H9 (cell line): ENCODE measurements around the gene CPT2. TPM values are rescaled to one million over a fixed set of nuclear protein-coding genes. Genes with fewer than 3 reads are reported as not detected.

Experiments
- DNase-seq: peaks from one replicate; pipeline ENCODE4 v3.0.0-alpha.2; 2017
- H2AFZ ChIP-seq: one replicate; pipeline ENCODE4 v1.6.1; 2013; ENCODE audit warnings: mild to moderate bottlenecking, low read length, control low read depth, moderate library complexity
- H2AK5ac ChIP-seq: 2 replicates; pipeline ENCODE4 v1.6.1; 2013; ENCODE audit warnings: low read length, control low read depth, mixed read lengths; ENCODE audit not compliant: insufficient read length
- H2BK120ac ChIP-seq: one replicate; pipeline ENCODE4 v1.6.1; 2013; ENCODE audit warnings: low read depth, mild to moderate bottlenecking, low read length, control low read depth, inconsistent platforms; ENCODE audit not compliant: poor library complexity, severe bottlenecking
- H2BK12ac ChIP-seq: 2 replicates; pipeline ENCODE4 v1.6.1; 2013; ENCODE audit warnings: low read length, control low read depth, mixed read lengths, low read depth; ENCODE audit not compliant: insufficient read length
- H2BK15ac ChIP-seq: 2 replicates; pipeline ENCODE4 v1.6.1; 2013; ENCODE audit warnings: low read depth, low read length, control low read depth
- H2BK20ac ChIP-seq: one replicate; pipeline ENCODE4 v1.6.1; 2013; ENCODE audit warnings: low read depth, mild to moderate bottlenecking, low read length, control low read depth, inconsistent platforms; ENCODE audit not compliant: poor library complexity, severe bottlenecking
- H2BK5ac ChIP-seq: 2 replicates; pipeline ENCODE4 v1.6.1; 2013; ENCODE audit warnings: low read length, control low read depth, mixed read lengths; ENCODE audit not compliant: insufficient read length
- H3K14ac ChIP-seq: 2 replicates; pipeline ENCODE4 v1.6.1; 2013; ENCODE audit warnings: low read length, control low read depth; ENCODE audit not compliant: insufficient read depth
- H3K18ac ChIP-seq: 2 replicates; pipeline ENCODE4 v1.6.1; 2013; ENCODE audit warnings: low read depth, mild to moderate bottlenecking, mixed read lengths, low read length, control low read depth; ENCODE audit not compliant: insufficient read length
- H3K23ac ChIP-seq: 2 replicates; pipeline ENCODE4 v1.6.1; 2013; ENCODE audit warnings: low read length, control low read depth, mixed read lengths, low read depth; ENCODE audit not compliant: insufficient read length
- H3K23me2 ChIP-seq: 2 replicates; pipeline ENCODE4 v1.6.1; 2013; ENCODE audit warnings: low read depth, mild to moderate bottlenecking, mixed read lengths, low read length, control low read depth; ENCODE audit not compliant: insufficient read length, poor library complexity, severe bottlenecking
- H3K27ac ChIP-seq: 2 replicates; pipeline ENCODE4 v1.5.1; 2013; ENCODE audit warnings: low read length, control low read depth, mixed read lengths, low read depth; ENCODE audit not compliant: insufficient read length
- H3K27me3 ChIP-seq: 2 replicates; pipeline ENCODE4 v1.6.1; 2013; ENCODE audit warnings: low read length, control low read depth, inconsistent platforms; ENCODE audit not compliant: insufficient read depth
- H3K4ac ChIP-seq: 2 replicates; pipeline ENCODE4 v1.6.1; 2013; ENCODE audit warnings: low read depth, mild to moderate bottlenecking, control low read depth, inconsistent platforms, low read length, moderate library complexity
- H3K4me1 ChIP-seq: 2 replicates; pipeline ENCODE4 v1.6.1; 2013; ENCODE audit warnings: low read length, control low read depth, inconsistent platforms; ENCODE audit not compliant: insufficient read depth
- H3K4me2 ChIP-seq: 2 replicates; pipeline ENCODE4 v1.6.1; 2013; ENCODE audit warnings: low read length, control low read depth, mixed read lengths; ENCODE audit not compliant: insufficient read length, insufficient read depth
- H3K56ac ChIP-seq: 2 replicates; pipeline ENCODE4 v1.6.1; 2013; ENCODE audit warnings: low read depth, mild to moderate bottlenecking, mixed read lengths, low read length, control low read depth; ENCODE audit not compliant: insufficient read length
- H3K79me1 ChIP-seq: 2 replicates; pipeline ENCODE4 v1.6.1; 2013; ENCODE audit warnings: low read depth, mild to moderate bottlenecking, moderate library complexity, low read length, control low read depth, inconsistent platforms; ENCODE audit not compliant: insufficient read depth, poor library complexity, severe bottlenecking
- H3K79me2 ChIP-seq: 2 replicates; pipeline ENCODE4 v1.6.1; 2013; ENCODE audit warnings: low read length, control low read depth, inconsistent platforms; ENCODE audit not compliant: insufficient read depth
- H3K9ac ChIP-seq: 2 replicates; pipeline ENCODE4 v1.6.1; 2013; ENCODE audit warnings: low read length, control low read depth, mixed read lengths; ENCODE audit not compliant: insufficient read length; ENCODE audit errors: extremely low read depth
- H3K9me3 ChIP-seq: one replicate; pipeline ENCODE4 v1.6.1; 2013; ENCODE audit warnings: low read depth, low read length, inconsistent platforms; ENCODE audit not compliant: control insufficient read depth
- H3T11ph ChIP-seq: one replicate; pipeline ENCODE4 v1.6.1; 2013; ENCODE audit warnings: mild to moderate bottlenecking, low read length, control low read depth, inconsistent platforms
- H4K20me1 ChIP-seq: one replicate; pipeline ENCODE4 v1.6.1; 2013; ENCODE audit not compliant: control insufficient read depth, insufficient read length, insufficient read depth
- H4K5ac ChIP-seq: 2 replicates; pipeline ENCODE4 v1.6.1; 2013; ENCODE audit warnings: low read depth, mild to moderate bottlenecking, mixed read lengths, low read length, control low read depth; ENCODE audit not compliant: insufficient read length
- H4K8ac ChIP-seq: replicated peaks from 2 replicates; pipeline ENCODE4 v1.6.1; 2013; ENCODE audit warnings: low read length, control low read depth, mixed read lengths, low read depth; ENCODE audit not compliant: insufficient read length
- H4K91ac ChIP-seq: 2 replicates; pipeline ENCODE4 v1.6.1; 2013; ENCODE audit warnings: low read depth, mild to moderate bottlenecking, moderate library complexity, mixed read lengths, low read length, control low read depth; ENCODE audit not compliant: insufficient read length
- H3K27ac Mint-ChIP-seq, 3 experiments: 2 replicates in 2 of 3; 3 replicates in 1 of 3; pipeline ENCODE4 v1.8.0; 2020 to 2021; ENCODE audit warnings: mixed read lengths in 3 of 3, mild to moderate bottlenecking in 1 of 3, moderate library complexity in 1 of 3
- H3K27me3 Mint-ChIP-seq: 2 replicates; pipeline ENCODE4 v1.8.0; 2021; ENCODE audit warnings: low read depth, mild to moderate bottlenecking, moderate library complexity, mixed read lengths
- H3K36me3 Mint-ChIP-seq, 3 experiments: 2 replicates in 2 of 3; 3 replicates in 1 of 3; pipeline ENCODE4 v1.8.0; 2020 to 2021; ENCODE audit warnings: low read depth in 3 of 3, mixed read lengths in 3 of 3; ENCODE audit not compliant: insufficient read depth in 1 of 3
- H3K4me1 Mint-ChIP-seq, 2 experiments: 2 replicates each; pipeline ENCODE4 v1.8.0; 2020; ENCODE audit warnings: mixed read lengths in 2 of 2
- H3K4me3 Mint-ChIP-seq, 2 experiments: 2 replicates in 1 of 2; 3 replicates in 1 of 2; pipeline ENCODE4 v1.8.0; 2020 to 2021; ENCODE audit warnings: mild to moderate bottlenecking in 2 of 2, mixed read lengths in 2 of 2, moderate library complexity in 1 of 2
- H3K9me3 Mint-ChIP-seq, 2 experiments: 2 replicates in 1 of 2; 3 replicates in 1 of 2; pipeline ENCODE4 v1.8.0; 2020; ENCODE audit warnings: mild to moderate bottlenecking in 2 of 2, mixed read lengths in 2 of 2, moderate library complexity in 1 of 2
- WGBS: extraction: QIAGEN DNeasy Blood & Tissue Kit; methylation state at CpG from one replicate; pipeline ENCODE4 v1.1.7; 2013; ENCODE audit warnings: missing lambda C conversion rate, low lambda C conversion rate, mixed read lengths; ENCODE audit not compliant: insufficient read length; ENCODE audit errors: extremely low coverage; 5-methylcytosine and 5-hydroxymethylcytosine counted together
- total RNA-seq: library from RNA; stranded (reverse); gene quantifications from 2 replicates; pipeline ENCODE4 v1.2.1, GENCODE V29; 2021
- TF ChIP-seq, protein P1 (sequence below): fragments of 200-600 bp; sonication (generic); conservative IDR thresholded peaks from 3 replicates; pipeline ENCODE4 v1.8.0; 2021; ENCODE audit warnings: antibody characterized with exemption, mild to moderate bottlenecking

Gene CPT2
- total RNA-seq, 1 experiment from 2014 or later = 33.2 TPM

DNA sequence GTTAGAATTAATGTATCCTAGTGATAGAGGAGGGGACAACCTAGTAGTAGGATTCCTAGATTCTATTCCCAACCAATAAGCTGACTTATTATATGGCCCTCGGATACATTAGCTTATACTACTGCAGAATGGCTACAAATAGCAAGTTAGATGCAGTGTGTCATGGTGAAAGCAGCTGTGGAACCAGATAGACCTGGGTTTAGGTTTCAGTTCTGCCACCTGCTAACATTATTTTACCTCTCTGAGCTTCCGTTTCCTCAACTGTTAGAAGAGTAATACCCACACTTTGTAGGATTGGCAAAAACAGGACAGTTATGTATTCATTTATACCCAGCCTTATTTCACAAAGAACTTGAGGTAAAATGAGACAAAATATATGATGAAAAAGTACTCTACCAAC, 63.3 kb downstream of the CPT2 start:
- no peak overlapping the region for H4K5ac ChIP-seq
- no peak overlapping the region for H3K56ac ChIP-seq
- no peak overlapping the region for H3K4ac ChIP-seq
- no peaks in the 10 kb centered on the region for H3K79me2 ChIP-seq
- H2BK15ac ChIP-seq = no peak overlapping the region
- no peaks in the 10 kb centered on the region for H3K4me1 ChIP-seq
- no CpG with 5 or more reads among the region's 2 CpGs for WGBS
- TF ChIP-seq, protein P1, sequence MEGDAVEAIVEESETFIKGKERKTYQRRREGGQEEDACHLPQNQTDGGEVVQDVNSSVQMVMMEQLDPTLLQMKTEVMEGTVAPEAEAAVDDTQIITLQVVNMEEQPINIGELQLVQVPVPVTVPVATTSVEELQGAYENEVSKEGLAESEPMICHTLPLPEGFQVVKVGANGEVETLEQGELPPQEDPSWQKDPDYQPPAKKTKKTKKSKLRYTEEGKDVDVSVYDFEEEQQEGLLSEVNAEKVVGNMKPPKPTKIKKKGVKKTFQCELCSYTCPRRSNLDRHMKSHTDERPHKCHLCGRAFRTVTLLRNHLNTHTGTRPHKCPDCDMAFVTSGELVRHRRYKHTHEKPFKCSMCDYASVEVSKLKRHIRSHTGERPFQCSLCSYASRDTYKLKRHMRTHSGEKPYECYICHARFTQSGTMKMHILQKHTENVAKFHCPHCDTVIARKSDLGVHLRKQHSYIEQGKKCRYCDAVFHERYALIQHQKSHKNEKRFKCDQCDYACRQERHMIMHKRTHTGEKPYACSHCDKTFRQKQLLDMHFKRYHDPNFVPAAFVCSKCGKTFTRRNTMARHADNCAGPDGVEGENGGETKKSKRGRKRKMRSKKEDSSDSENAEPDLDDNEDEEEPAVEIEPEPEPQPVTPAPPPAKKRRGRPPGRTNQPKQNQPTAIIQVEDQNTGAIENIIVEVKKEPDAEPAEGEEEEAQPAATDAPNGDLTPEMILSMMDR = no peak
- H3K79me1 ChIP-seq = no peaks in the 10 kb centered on the region
- H3K4me3 Mint-ChIP-seq = no peak overlapping the region
- H2BK20ac ChIP-seq = no peak overlapping the region
- no peak overlapping the region for H3K23ac ChIP-seq
- H4K91ac ChIP-seq = no peak overlapping the region
- H4K8ac ChIP-seq = no peak overlapping the region
- H2BK120ac ChIP-seq = no peak overlapping the region
- H3K18ac ChIP-seq = no peak overlapping the region
- H3K9ac ChIP-seq = no peak overlapping the region
- H4K20me1 ChIP-seq = no peaks in the 10 kb centered on the region
- H3K14ac ChIP-seq = no peak overlapping the region
- H3K27ac ChIP-seq = no peak overlapping the region
- no peak overlapping the region for H2BK5ac ChIP-seq
- H3T11ph ChIP-seq = no peak overlapping the region
- DNase-seq = no peak
- H2AK5ac ChIP-seq = no peak overlapping the region
- no peak overlapping the region for H2AFZ ChIP-seq
- no peaks in the 10 kb centered on the region for H3K27me3 Mint-ChIP-seq
- H3K4me2 ChIP-seq = no peak overlapping the region
- no peak overlapping the region for H2BK12ac ChIP-seq
- H3K27ac Mint-ChIP-seq = no peak overlapping the region
- peaks cover 52 to 94% (median 87%) of the 10 kb centered on the region in 3 experiments; a peak in 6 of 7 replicates for H3K36me3 Mint-ChIP-seq
- no peaks in the 10 kb centered on the region for H3K9me3 Mint-ChIP-seq
- H3K23me2 ChIP-seq = no peaks in the 10 kb centered on the region
- no peaks in the 10 kb centered on the region for H3K27me3 ChIP-seq
- no peaks in the 10 kb centered on the region for H3K4me1 Mint-ChIP-seq
- no peaks in the 10 kb centered on the region for H3K9me3 ChIP-seq
